HG02798 (cell line): Measurements from ENCODE around the gene GOLGA8M.
"Not testable (repeated sequence)": the region's sequence is repeated elsewhere in the genome, so short reads cannot be mapped to it uniquely, and the experiment has no call there.

Source experiments
- ATAC-seq: cut with Tn5 transposase; IDR thresholded peaks from one replicate; pipeline ENCODE4 v1.9.1; 2021; ENCODE audit warnings: mild to moderate bottlenecking; ENCODE audit not compliant: unreplicated experiment, poor library complexity

Gene GOLGA8M

GRCh38 chr15:28664575-28664974 is 47.6 kb downstream of the GOLGA8M start:
- ATAC-seq, result not testable (repeated sequence)

DNA sequence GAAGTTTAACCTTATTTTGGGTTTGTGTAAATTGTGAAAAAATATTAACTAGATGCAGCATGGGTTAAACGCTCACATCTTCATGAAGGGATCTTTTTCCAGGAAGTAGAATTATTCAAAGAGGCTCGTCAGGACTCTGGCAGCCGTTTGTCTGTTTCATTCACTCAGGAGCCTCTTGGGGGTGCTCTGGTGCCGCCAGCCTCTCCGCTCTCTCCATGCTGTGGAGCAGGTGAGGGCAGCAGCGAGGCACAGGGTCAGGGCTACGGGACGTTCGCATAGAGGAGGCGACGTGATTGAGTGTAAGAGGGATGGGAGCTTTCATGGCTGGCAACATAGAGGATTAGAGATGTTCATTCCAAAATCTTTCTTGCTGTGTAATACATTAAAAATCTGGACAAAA is 48.5 kb downstream of the GOLGA8M start:
- ATAC-seq, result not testable (repeated sequence)

DNA sequence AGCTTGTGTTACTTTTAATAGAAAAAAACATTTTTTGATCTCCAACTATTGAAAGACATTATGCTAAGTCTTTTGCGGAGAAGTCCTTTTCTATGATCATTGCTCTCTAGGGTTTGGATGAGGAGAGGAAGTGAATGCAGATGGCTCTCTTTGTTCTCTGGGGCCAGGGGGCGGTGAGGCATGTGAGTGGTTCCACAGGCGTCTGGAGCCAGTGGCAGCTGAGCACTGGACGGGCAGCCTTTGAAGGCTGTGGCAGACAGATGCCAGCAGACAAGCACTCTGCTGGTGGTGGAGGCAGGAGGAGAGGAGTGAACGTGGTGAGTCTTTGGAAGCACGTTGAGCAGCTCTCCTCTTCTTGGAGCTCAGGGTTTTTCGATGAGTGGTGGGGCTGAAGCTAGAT is 51.5 kb downstream of the GOLGA8M start:
- not testable (repeated sequence) for ATAC-seq

GRCh38 chr15:28656018-28656360 is 56.2 kb downstream of the GOLGA8M start:
- ATAC-seq, result not testable (repeated sequence)

GRCh38 chr15:28655329-28656017 is 56.7 kb downstream of the GOLGA8M start:
- not testable (repeated sequence) for ATAC-seq

GRCh38 chr15:28654194-28654593 is 58.0 kb downstream of the GOLGA8M start:
- not testable (repeated sequence) for ATAC-seq

DNA sequence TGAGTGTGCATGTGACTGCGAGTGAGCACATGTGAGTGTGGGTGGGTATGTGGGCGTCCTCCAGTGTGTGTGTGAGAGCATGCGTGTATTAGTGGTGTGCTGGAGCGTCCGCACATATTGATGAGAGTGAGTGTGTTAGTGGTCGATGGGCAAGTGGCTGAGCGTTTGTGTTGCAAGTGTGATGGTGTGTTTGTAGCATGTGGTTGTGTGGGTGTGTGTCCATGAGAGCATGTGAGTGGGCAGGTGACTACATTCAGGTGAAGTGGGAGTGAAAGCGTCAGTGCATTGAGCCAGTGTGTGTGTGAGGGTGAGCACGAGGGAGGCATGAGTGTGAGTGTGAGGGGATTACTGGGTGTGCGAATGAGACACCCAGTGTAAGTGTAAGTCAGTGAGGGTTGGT is 59.7 kb downstream of the GOLGA8M start:
- ATAC-seq, result not testable (repeated sequence)
